Stimulated activated effector memory CD8-positive, alpha-beta T cell treated with anti-CD3 and anti-CD28 coated beads, Interleukin-12 subunit alpha, Interleukin-12 subunit beta, amount 100 ng/mL, for 72 hours (primary cell): ENCODE measurements around the gene SUSD6.
A peak's percentile ranks its signal among the peaks of the same experiment; 100 is the strongest.

Experiments
- ATAC-seq: fragments of 150-1000 bp; cut with Tn5 transposase; 2 replicates; pipeline ENCODE4 v1.10.0; 2021
- DNase-seq, 2 donors: peaks; one replicate each; pipeline ENCODE4 v3.0.0; 2021 to 2022; ENCODE audit warnings: low spot score in 2 of 2
- H3K27ac Mint-ChIP-seq: one replicate; pipeline ENCODE4 v1.8.0; 2022; ENCODE audit warnings: mild to moderate bottlenecking, mixed read lengths
- H3K36me3 Mint-ChIP-seq: one replicate; pipeline ENCODE4 v1.8.0; 2022; ENCODE audit warnings: mild to moderate bottlenecking, mixed read lengths
- H3K4me1 Mint-ChIP-seq: one replicate; pipeline ENCODE4 v1.8.0; 2022; ENCODE audit warnings: mixed read lengths
- H3K4me3 Mint-ChIP-seq: one replicate; pipeline ENCODE4 v1.8.0; 2022; ENCODE audit warnings: mild to moderate bottlenecking, mixed read lengths
- H3K9me3 Mint-ChIP-seq: one replicate; pipeline ENCODE4 v1.8.0; 2022; ENCODE audit warnings: mixed read lengths

The SUSD6 gene

DNA sequence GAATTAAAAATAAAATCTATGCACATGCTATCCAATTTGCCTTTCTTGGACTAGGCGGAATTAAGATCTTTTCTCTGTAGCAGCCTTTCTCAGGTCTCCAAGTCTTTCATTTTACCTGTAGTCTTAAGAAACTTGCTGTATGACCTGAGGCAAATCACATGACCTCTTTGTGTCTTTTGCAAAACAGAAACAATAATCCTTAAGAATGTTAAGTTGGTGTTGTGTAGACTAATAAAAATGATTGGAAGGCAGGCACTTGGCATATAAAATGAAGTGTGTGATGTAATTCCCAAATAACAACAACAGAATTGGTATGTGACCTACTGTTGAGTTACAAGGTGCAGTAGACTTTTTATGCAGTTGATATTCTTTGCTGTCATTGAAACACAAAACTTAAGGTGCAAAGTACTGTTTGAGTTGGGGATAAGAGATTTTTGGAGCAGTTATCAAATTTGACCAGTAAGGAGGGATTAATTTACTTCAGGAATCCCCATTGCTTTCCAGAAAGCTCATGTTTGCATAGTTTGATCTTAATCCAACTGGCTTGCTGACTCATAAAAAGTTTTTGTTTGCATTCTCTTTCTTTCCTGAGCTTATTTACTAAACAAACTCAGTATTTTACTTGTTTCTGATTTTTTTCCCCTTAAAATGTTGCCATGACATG lies 51.4 kb downstream of the SUSD6 start:
- ATAC-seq: no peak
- no peak for DNase-seq
- H3K27ac Mint-ChIP-seq: peak overlapping the region; percentile 63
- H3K36me3 Mint-ChIP-seq: peaks cover 90% of the 10 kb centered on the region
- peaks cover 96% of the 10 kb centered on the region for H3K4me1 Mint-ChIP-seq
- H3K4me3 Mint-ChIP-seq: no peak overlapping the region
- H3K9me3 Mint-ChIP-seq: no peaks in the 10 kb centered on the region

- Mint-ChIP-seq H3K9me3 (no peaks in the 10 kb centered on the region), H3K4me3 (no peak overlapping the region), H3K36me3 (peaks cover 90% of the 10 kb centered on the region), H3K27ac (peak overlapping the region; percentile 63), H3K4me1 (peaks cover 96% of the 10 kb centered on the region)
- no peak for ATAC-seq
- no peak for DNase-seq
Measured at GRCh38 chr14:69663300-69663643, 51.9 kb downstream of the SUSD6 start.

- ATAC-seq: no peak
- no peak for DNase-seq
- peaks cover 96% of the 10 kb centered on the region for H3K4me1 Mint-ChIP-seq
- no peaks in the 10 kb centered on the region for H3K9me3 Mint-ChIP-seq
- no peak overlapping the region for H3K4me3 Mint-ChIP-seq
- peaks cover 87% of the 10 kb centered on the region for H3K36me3 Mint-ChIP-seq
- peak overlapping the region; percentile 63 for H3K27ac Mint-ChIP-seq
Measured at GRCh38 chr14:69664265-69664664, 52.9 kb downstream of the SUSD6 start.

GRCh38 chr14:69664865-69665526 lies 53.6 kb downstream of the SUSD6 start:
- no peak for ATAC-seq
- DNase-seq: no peak
- H3K36me3 Mint-ChIP-seq: peaks cover 87% of the 10 kb centered on the region
- H3K4me1 Mint-ChIP-seq: peaks cover 97% of the 10 kb centered on the region
- H3K4me3 Mint-ChIP-seq: no peak overlapping the region
- H3K9me3 Mint-ChIP-seq: no peaks in the 10 kb centered on the region
- peak overlapping the region; percentile 63 for H3K27ac Mint-ChIP-seq

DNA sequence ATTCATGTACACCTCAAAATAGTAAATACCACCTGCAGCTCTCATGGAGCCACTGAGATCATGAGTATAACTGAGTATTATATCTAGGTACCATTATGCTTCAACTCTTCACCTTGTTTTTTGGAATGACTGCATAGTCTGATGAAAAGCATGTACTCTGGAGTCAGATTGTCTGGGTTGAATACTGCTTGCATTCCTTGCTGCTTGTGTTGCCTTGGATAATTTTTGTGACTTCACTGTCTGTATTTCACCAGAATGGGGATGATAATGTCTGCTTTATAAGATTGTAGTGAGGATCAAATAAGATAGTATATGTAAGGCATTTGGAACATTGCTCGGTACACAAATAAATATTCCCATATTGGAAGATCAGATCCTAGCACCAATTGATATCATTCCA lies 54.2 kb downstream of the SUSD6 start:
- no peak for DNase-seq
- Mint-ChIP-seq H3K9me3 (no peaks in the 10 kb centered on the region), H3K4me1 (peaks cover 97% of the 10 kb centered on the region), H3K4me3 (no peak overlapping the region), H3K27ac (no peak overlapping the region), H3K36me3 (peaks cover 85% of the 10 kb centered on the region)
- ATAC-seq: no peak

DNA sequence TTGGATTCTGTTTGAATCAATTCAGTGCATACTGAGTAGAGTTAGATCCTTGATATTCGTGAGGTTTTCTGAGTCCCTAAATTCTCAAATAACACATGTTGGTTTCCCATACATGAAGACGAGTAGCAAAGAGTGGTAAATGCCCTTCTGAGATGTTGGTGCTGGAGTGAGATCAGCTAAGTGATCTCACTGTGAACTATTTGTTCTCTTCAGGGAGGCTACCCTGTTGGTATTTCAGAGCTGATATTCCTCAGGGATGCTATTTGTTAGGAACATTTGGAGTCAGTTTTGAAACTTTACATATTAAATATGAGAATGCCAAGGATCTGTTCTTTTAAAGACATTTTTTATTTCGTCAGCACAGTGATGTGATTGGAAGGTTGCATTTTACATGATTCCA lies 54.7 kb downstream of the SUSD6 start:
- Mint-ChIP-seq H3K36me3 (peaks cover 81% of the 10 kb centered on the region), H3K27ac (no peak overlapping the region), H3K9me3 (no peaks in the 10 kb centered on the region), H3K4me3 (peak overlapping the region; percentile 45), H3K4me1 (peaks cover 97% of the 10 kb centered on the region)
- DNase-seq: no peak
- ATAC-seq: no peak

GRCh38 chr14:69666690-69667211 lies 55.4 kb downstream of the SUSD6 start:
- Mint-ChIP-seq H3K4me3 (peak overlapping the region; percentile 45), H3K4me1 (peaks cover 97% of the 10 kb centered on the region), H3K36me3 (peaks cover 79% of the 10 kb centered on the region), H3K27ac (peak overlapping the region; percentile 70), H3K9me3 (no peaks in the 10 kb centered on the region)
- DNase-seq: no peak
- peak; percentile 49 for ATAC-seq

- no peak for DNase-seq
- H3K36me3 Mint-ChIP-seq: peaks cover 67% of the 10 kb centered on the region
Measured at GRCh38 chr14:69667938-69668335, 56.5 kb downstream of the SUSD6 start.

DNA sequence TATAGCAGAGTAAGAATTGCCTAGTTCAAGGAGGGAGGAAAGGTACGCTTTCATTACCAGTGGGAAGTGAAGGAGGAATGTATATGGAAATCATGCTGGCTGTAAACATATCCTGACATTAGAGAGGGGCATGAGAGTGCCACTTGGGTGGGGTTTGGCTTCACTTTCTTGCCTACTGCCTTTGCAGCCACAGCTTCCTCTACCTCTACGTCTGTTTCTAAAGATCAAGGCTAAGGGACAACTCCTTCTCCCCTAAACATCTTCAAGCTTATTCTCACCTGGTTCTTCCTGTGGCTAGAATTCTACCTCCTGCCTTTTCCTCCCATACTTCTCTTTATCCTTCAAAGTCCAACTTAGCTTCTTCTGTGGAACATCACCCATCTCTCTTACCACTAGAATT lies 58.0 kb downstream of the SUSD6 start:
- DNase-seq: no peak
- Mint-ChIP-seq H3K36me3 (peaks cover 59% of the 10 kb centered on the region), H3K9me3 (no peaks in the 10 kb centered on the region), H3K4me3 (no peak overlapping the region), H3K4me1 (peaks cover 97% of the 10 kb centered on the region), H3K27ac (peak overlapping the region; percentile 61)
- no peak for ATAC-seq

More at GRCh38 chr14:69667938-69668335, 56.5 kb downstream of the SUSD6 start:
- ATAC-seq: no peak
- Mint-ChIP-seq H3K9me3 (no peaks in the 10 kb centered on the region), H3K27ac (peak overlapping the region; percentile 61), H3K4me1 (peaks cover 97% of the 10 kb centered on the region), H3K4me3 (peak overlapping the region; percentile 45)

- ATAC-seq: no peak
- H3K36me3 Mint-ChIP-seq: peaks cover 52% of the 10 kb centered on the region
- no peak overlapping the region for H3K27ac Mint-ChIP-seq
- no peak for DNase-seq
- H3K9me3 Mint-ChIP-seq: no peaks in the 10 kb centered on the region
- H3K4me1 Mint-ChIP-seq: peaks cover 97% of the 10 kb centered on the region
- H3K4me3 Mint-ChIP-seq: no peak overlapping the region
Measured at GRCh38 chr14:69670093-69670492, 58.7 kb downstream of the SUSD6 start.

DNA sequence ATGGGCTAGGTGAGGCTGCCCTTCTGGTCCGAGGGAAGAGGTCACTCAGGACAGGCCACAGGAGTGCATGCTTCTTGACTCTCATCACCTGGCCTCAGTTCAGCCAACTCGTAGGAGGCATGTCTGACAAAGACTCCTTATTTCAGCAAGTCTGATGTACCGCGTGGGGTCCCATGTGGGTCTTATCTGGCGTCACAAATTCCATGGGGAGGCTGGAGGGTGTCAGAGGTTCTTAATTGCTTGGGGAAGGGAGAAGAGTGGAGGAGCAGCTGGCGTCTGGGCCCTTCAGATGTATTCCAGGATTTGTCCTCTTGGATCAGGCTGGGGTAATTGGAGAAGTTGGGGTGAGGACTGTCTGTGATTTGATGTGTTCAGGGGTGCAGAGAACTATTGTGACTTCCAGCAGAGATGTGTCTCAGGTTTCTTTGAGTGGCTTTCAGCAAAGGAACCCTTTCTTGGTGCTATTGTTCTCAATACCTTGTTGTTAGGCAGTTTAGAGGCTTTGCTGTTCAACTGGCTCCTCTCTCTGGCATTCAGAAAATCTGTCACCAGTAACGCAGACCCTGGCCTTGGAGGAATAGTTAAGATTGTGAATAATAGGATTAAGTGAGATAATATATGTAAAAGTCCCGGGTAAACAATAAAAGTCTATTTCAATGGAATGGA lies 60.1 kb downstream of the SUSD6 start:
- no peak for DNase-seq
- no peak for ATAC-seq
- no peaks in the 10 kb centered on the region for H3K9me3 Mint-ChIP-seq
- H3K4me1 Mint-ChIP-seq: peaks cover 95% of the 10 kb centered on the region
- H3K4me3 Mint-ChIP-seq: no peak overlapping the region
- peaks cover 60% of the 10 kb centered on the region for H3K36me3 Mint-ChIP-seq
- H3K27ac Mint-ChIP-seq: peak overlapping the region; percentile 97

DNA sequence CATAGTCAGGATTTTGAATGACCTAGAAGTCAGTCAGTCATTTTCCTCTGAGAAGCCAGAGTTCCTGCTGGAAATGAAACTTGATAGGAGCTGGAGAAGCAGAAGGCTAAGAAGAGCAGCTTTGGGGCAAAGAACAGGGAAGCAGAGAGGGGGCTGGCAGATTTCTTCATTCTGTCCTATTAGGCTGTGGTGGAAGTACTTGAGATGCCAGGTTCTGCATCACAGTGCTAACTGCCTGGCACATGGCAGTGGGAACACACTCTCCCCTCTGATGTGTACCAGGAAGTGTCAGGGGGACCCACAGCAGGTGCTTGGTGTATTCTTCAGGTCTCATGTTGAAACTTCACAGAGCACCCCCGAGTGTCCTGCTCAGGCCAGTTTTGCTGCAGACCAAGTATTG lies 61.0 kb downstream of the SUSD6 start:
- Mint-ChIP-seq H3K4me1 (peaks cover 94% of the 10 kb centered on the region), H3K4me3 (no peak overlapping the region), H3K36me3 (peaks cover 57% of the 10 kb centered on the region), H3K27ac (peak overlapping the region; percentile 97), H3K9me3 (no peaks in the 10 kb centered on the region)
- ATAC-seq: no peak
- no peak for DNase-seq

DNA sequence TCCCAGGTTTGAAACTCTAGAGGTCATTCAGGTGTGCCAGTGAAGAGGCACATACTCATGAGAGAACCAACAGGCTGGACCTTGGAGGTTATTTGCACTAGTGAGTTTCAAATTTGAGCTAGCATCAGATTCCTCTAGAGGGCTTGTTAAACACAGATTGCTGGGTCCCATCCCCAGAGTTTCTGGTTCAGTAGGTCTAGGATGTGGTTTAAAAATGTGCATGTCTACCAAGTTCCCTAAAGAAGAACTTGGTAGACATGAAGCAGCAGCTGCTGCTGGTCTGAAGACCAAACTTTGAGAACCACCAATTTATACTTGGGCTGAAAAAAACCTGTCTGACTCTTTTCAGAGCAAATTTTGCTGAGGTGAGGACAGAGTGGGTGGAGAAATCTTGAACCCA lies 61.7 kb downstream of the SUSD6 start:
- ATAC-seq: no peak
- peak overlapping the region; percentile 57 for H3K4me3 Mint-ChIP-seq
- no peaks in the 10 kb centered on the region for H3K9me3 Mint-ChIP-seq
- peak overlapping the region; percentile 97 for H3K27ac Mint-ChIP-seq
- H3K36me3 Mint-ChIP-seq: peaks cover 50% of the 10 kb centered on the region
- DNase-seq: no peak
- H3K4me1 Mint-ChIP-seq: peaks cover 86% of the 10 kb centered on the region

DNA sequence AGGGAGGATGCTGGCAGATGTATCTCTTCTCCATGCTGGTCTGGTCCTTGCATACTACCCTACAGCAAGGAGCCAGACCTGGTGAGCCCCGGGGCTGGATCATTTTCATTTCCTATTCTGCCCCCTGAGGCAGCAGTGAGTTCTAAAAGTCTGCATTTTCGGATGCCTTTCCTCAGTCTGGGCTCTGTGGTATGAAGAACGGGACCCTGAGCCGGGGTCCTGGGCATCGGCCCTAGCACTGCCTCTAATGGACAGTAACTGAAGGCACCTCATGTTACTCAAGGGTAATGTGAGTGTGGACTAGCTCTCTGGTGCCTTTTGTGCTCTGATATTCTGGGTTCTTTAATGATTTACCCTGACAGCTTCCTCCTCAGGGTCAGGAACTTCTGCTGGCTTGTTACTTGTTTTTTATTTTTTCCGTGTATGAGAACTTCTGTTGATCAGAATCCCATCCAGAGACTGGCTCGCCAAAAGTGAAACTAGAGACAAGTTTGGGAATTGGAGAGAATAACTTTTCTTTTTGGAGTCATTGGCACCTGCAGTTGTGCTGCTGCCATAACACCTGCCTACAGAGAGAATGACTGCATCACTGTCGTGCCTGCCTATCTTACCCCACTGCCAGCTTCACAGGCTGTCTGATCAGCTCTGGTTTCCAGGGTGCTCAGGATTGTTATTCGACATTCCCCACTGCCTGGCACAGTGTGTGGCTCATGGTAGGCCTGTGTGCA lies 62.3 kb downstream of the SUSD6 start:
- no peak for ATAC-seq
- peak in 1 of 2 donors; percentile 55 for DNase-seq
- H3K4me3 Mint-ChIP-seq: peak overlapping the region; percentile 57
- H3K9me3 Mint-ChIP-seq: no peaks in the 10 kb centered on the region
- H3K27ac Mint-ChIP-seq: peak overlapping the region; percentile 97
- H3K4me1 Mint-ChIP-seq: peaks cover 80% of the 10 kb centered on the region
- peaks cover 50% of the 10 kb centered on the region for H3K36me3 Mint-ChIP-seq

- no peaks in the 10 kb centered on the region for H3K9me3 Mint-ChIP-seq
- peaks cover 70% of the 10 kb centered on the region for H3K4me1 Mint-ChIP-seq
- peak overlapping the region; percentile 97 for H3K27ac Mint-ChIP-seq
- ATAC-seq (peak; percentile 24), DNase-seq (no peak)
- peak overlapping the region; percentile 57 for H3K4me3 Mint-ChIP-seq
- H3K36me3 Mint-ChIP-seq: peaks cover 43% of the 10 kb centered on the region
Measured at GRCh38 chr14:69674546-69675244, 63.3 kb downstream of the SUSD6 start.
